SKM-1 (cell line): ENCODE data around the gene LPIN3.

Experiments
- DNase-seq: peaks from one replicate; lab custom pipeline; 2025; ENCODE audit not compliant: unreplicated experiment; lab: John Stamatoyannopoulos, UW

The LPIN3 gene

GRCh38 chr20:41364967-41365765 lies 24.5 kb downstream of the LPIN3 start:
- no peak for DNase-seq

- no peak for DNase-seq
These were observed 25.3 kb downstream of the LPIN3 start for GRCh38 chr20:41365777-41366545.

DNA sequence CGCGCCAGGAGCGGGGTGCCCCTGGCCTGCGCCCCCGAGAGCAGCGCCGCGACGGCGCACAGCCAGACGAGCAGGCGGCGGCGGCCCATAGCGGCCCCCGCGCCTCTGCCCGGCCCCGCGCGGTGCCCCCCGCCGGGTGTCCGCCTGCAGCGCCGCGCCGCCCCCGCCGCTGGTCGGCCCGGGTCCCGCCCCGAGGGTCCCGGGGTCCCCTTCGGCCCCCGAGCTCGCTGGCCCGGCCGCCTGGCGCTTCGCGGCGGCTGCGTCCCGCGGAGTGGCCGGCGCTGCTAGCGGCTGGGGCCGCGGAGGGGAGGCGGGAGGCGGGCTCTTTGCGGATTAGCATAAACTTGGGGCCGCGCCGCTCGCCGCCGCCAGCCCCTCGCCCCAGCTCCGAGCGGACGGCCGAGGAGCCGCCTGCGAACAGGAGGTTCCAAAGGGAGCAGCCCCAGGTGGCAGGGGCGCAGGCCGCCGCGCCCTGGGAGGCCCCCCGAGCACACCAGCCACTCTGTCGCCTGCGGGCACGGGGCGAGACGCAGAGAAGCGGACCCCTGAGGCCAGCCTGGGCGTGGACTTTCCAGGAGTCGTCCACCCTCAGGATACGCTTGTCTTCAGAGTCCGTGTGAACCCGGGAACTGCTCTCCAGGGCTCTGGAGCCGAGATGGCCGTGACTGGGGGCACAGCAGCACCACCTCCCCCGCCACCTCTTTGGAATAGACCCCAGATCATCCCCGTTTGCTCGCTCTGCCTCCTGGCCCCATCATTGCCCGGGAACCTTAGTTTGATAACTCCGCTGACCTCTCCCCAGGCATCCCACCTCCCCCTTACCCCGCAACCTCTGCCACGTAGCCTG lies 26.1 kb downstream of the LPIN3 start, which contains the start of gene EMILIN3:
Gene EMILIN3, minus strand, starts transcription at position 273 of the 847 bp plus-strand sequence. Its CDS starts 184 bp downstream, at position 89.
- no peak for DNase-seq

DNA sequence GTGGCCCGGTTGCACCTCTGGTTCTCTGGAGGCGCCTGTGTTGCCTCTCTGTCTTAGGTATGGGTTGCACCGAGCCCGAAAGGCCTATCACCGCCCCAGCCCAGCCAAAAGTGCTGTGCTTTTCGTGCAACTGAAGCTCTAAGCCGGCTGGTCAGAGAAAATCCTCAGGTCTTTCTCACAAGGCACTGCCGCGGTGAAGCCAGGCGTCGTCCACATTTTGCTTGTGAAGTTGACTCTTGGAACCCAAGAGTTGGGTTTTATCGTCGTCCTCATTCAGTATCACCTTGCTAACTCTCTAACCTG lies 26.7 kb downstream of the LPIN3 start:
- no peak for DNase-seq

DNA sequence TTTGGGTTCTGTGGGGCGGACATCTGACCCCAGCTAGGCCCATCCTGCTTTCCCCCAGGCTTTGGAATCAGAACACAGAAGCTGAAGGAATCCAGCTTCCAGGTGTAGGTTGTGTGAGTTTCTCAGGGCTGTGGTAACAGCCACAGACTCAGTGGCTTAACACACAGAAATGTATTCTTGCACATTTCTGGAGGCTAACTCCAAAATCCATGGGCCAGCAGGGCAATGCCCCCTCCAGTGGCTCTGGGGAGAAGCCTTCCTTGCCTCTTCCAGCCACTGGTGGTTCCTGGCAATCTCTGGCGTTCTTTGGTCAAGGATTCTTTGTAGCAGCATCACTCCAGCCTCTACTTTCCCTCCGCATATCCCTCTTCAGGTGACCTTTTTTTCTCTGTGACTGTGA lies 27.3 kb downstream of the LPIN3 start:
- no peak for DNase-seq

DNA sequence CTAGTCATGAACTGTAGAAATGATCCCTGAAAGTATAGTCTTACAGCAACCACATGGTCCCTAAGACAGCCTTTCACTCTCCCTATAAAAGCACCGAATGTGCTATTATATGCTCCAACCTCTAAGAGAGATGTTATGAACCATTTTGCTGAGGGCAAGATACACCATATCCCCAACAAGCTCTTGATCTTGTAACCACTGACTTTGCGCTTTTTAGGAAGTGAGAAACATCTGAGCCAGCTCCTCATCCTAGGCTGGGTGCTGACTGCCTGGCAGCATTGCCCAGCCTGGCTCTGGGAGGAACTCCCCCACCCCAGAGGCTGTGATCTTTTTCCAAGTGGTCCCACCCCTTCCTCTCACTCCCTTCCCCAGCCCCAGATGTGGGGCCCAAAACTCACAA lies 29.1 kb downstream of the LPIN3 start:
- no peak for DNase-seq

DNA sequence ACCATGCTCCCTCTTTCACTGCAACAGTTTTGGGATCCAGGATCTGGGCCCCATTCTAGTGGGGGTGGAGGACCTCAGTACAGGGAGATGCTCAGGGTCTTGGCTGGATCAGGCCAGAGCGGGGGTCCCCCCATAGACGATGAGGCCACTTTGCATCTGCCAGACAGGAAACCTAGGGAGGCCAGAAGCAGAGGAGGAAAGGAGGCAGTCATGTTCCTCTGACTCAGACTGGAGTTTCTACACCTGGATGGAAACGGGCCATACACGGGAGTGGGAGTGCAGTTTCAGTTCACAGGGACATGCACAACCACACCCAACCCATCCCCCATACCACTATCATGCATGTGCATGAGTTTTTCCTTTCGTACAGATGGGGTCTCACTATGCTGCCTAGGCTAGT lies 29.6 kb downstream of the LPIN3 start:
- no peak for DNase-seq

- no peak for DNase-seq
These were observed 30.8 kb downstream of the LPIN3 start for GRCh38 chr20:41371371-41371770.

- no peak for DNase-seq
These were observed 32.7 kb downstream of the LPIN3 start for GRCh38 chr20:41373251-41373783.

- DNase-seq: no peak
These were observed 33.6 kb downstream of the LPIN3 start for GRCh38 chr20:41373931-41374920.

DNA sequence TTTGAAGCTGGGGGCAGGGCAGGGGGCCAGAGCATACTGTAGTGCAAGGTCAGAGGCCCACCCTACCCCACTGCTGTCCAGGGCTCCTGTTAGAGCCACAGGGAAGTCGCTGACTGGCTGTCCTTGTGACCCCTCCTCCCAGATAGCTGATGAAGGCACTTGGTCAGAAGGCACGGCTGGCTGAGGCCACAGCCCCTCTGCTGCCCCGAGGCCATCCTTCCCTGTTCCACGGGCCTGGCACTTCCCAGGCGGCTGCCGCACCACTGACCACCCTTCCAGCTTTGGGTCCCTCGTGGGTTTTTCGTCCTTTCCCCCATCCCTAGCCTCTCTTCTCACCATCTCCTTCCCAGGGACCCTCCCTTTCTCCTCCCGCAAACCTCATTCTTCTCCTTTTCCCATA lies 35.2 kb downstream of the LPIN3 start:
- DNase-seq: no peak

DNA sequence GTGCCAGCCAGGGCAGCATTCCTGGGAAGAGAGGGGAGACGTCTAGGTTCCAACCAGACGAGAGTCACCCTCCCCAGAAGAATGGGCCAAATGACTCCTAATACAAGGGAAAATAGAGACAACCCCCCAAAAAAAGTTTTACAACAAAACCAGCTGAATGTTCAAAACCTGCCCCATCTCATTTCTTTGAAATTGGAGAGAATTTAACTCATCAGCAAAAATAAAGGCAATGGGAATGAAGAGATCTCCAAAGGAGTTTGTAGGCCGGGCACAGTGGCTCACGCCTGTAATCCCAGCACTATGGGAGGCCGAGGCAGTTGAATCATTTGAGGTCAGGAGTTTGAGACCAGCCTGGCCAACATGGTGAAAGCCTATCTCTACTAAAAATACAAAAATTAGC lies 35.7 kb downstream of the LPIN3 start:
- no peak for DNase-seq

- no peak for DNase-seq
These were observed 36.7 kb downstream of the LPIN3 start for GRCh38 chr20:41377275-41377674.

DNA sequence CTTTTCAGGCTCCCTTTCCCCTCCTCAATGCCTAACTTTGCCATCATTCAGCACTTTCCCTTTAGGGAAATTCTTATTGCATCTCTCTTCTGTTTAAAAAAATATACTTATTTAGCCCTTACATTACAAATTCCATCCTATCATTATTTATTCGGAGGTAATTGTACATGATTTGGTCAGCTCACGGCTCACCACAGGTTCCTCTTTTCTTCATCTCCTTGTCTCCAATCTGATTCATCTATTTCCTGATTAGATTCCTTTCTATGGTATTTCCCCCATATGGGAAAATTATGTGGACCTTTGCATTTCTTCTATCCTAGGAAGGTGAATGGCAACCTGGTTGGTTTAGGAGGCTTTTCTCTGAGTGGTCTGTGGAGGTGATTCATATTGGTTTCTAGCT lies 38.9 kb downstream of the LPIN3 start:
- no peak for DNase-seq

- no peak for DNase-seq
These were observed 40.1 kb downstream of the LPIN3 start for GRCh38 chr20:41380551-41381193.

GRCh38 chr20:41382791-41383305 lies 42.2 kb downstream of the LPIN3 start:
- DNase-seq: no peak

DNA sequence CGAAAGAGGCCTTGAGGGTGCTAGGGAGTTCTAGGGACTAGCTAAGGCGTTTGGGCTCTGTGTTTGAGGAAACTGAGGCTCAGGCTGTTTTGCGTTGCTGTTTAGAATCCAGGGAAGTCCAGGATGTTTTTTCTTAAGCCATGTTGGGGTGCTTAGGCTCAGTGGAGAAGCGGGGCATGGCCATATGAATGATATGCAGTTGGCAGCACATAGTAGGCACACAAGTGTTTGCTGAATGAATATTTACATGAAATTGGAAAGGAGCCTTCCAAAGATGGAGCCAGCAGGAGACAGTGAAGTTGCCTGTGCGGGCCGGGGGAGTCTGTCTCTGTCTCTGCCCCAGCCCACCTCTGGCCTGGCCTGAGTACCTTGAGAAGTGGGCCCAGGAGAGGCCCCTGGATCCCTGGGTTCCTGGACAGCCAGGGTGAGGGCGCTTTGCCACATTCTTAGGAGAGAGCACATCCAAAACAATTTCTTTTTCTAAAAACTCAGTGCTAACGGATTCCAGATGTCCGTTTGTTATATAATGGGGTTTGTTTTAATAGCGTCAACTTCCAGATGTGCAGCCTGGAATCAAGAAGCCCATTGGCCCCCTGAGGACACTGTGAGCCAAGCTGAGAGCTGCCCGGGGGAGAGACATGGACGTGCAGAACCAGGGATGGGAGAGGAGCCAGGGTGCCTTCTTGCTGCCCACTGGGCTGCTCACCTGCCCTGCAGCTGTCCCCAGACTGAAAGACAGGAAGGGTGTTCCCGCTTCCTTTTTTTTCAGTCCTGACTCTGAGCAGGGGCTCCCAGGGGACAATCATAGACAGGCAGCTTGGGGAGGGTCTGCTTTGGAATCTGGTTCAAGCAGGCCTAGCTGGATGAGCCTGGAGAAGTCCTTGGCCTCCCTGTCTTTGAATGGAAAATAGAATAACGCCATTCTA lies 46.1 kb downstream of the LPIN3 start:
- DNase-seq: no peak

GRCh38 chr20:41387444-41387851 lies 46.8 kb downstream of the LPIN3 start:
- DNase-seq: no peak
